NCI-H1930 (cell line): Measurements from ENCODE around the gene MAP6.
"Not testable (repeated sequence)": the region's sequence is repeated elsewhere in the genome, so short reads cannot be mapped to it uniquely, and the experiment has no call there.

ENCODE experiments used
- DNase-seq, 2 experiments: peaks; one replicate each; lab custom pipeline; 2025; lab: John Stamatoyannopoulos, UW

The MAP6 gene

GRCh38 chr11:75591371-75591770 lies 77.5 kb downstream of the MAP6 start:
- no peak for DNase-seq

GRCh38 chr11:75589933-75590332 lies 78.9 kb downstream of the MAP6 start:
- DNase-seq: no peak

GRCh38 chr11:75589051-75589450 lies 79.8 kb downstream of the MAP6 start:
- no peak for DNase-seq

- no peak for DNase-seq
These were observed 80.8 kb downstream of the MAP6 start for GRCh38 chr11:75588051-75588481.

- DNase-seq: no peak
These were observed 82.4 kb downstream of the MAP6 start for GRCh38 chr11:75586395-75586794.

- DNase-seq: no peak
These were observed 83.6 kb downstream of the MAP6 start for GRCh38 chr11:75585293-75585670.

GRCh38 chr11:75584659-75585292 lies 84.1 kb downstream of the MAP6 start:
- not testable (repeated sequence) for DNase-seq

GRCh38 chr11:75583718-75584658 lies 84.8 kb downstream of the MAP6 start:
- DNase-seq: no peak

GRCh38 chr11:75582895-75583717 lies 85.7 kb downstream of the MAP6 start:
- peak; percentile 62 to 67 for DNase-seq

GRCh38 chr11:75582506-75582894 lies 86.3 kb downstream of the MAP6 start:
- no peak for DNase-seq

- DNase-seq: no peak
These were observed 89.0 kb downstream of the MAP6 start for GRCh38 chr11:75579841-75580240.

GRCh38 chr11:75578977-75579376 lies 89.9 kb downstream of the MAP6 start:
- no peak for DNase-seq

GRCh38 chr11:75577207-75577606 lies 91.6 kb downstream of the MAP6 start:
- no peak for DNase-seq

- DNase-seq: no peak
These were observed 92.3 kb downstream of the MAP6 start for GRCh38 chr11:75576499-75576918.

GRCh38 chr11:75576017-75576416 lies 92.8 kb downstream of the MAP6 start:
- no peak for DNase-seq

GRCh38 chr11:75574698-75575602 lies 93.9 kb downstream of the MAP6 start:
- no peak for DNase-seq

GRCh38 chr11:75572744-75573143 lies 96.1 kb downstream of the MAP6 start:
- DNase-seq: no peak

- DNase-seq: no peak
These were observed 97.2 kb downstream of the MAP6 start for GRCh38 chr11:75571625-75572024.

GRCh38 chr11:75570559-75571139 lies 98.2 kb downstream of the MAP6 start:
- no peak for DNase-seq

GRCh38 chr11:75568616-75569219 lies 100.1 kb downstream of the MAP6 start:
- no peak for DNase-seq

- DNase-seq: no peak
These were observed 100.9 kb downstream of the MAP6 start for GRCh38 chr11:75567971-75568370.
